ENCODE measurements around the gene CCDC127.

CCDC127 gene

GRCh38 chr5:204462-204861, 13.5 kb downstream of the CCDC127 start:
- no peak for DNase-seq

- no peak for DNase-seq
Measured at GRCh38 chr5:204001-204400, 14.0 kb downstream of the CCDC127 start.

- DNase-seq, result no peak
Measured at GRCh38 chr5:203246-203930, 14.6 kb downstream of the CCDC127 start.

GRCh38 chr5:201672-202071, 16.3 kb downstream of the CCDC127 start:
- DNase-seq, result no peak

GRCh38 chr5:200985-201384, 17.0 kb downstream of the CCDC127 start:
- no peak for DNase-seq

GRCh38 chr5:199950-200645, 17.9 kb downstream of the CCDC127 start:
- DNase-seq, result no peak

GRCh38 chr5:199197-199949, 18.6 kb downstream of the CCDC127 start:
- DNase-seq, result no peak

- no peak for DNase-seq
Measured at GRCh38 chr5:198516-199196, 19.3 kb downstream of the CCDC127 start.

- no peak for DNase-seq
Measured at GRCh38 chr5:197892-198489, 20.0 kb downstream of the CCDC127 start.

- peak in 6 of 56 donors; percentile 3 to 38 (median 20) for DNase-seq
Measured at GRCh38 chr5:197031-197430, 20.9 kb downstream of the CCDC127 start.

- no peak for DNase-seq
Measured at GRCh38 chr5:196350-196749, 21.6 kb downstream of the CCDC127 start.

GRCh38 chr5:195401-196160, 22.4 kb downstream of the CCDC127 start:
- DNase-seq, result no peak

- DNase-seq, result no peak
Measured at GRCh38 chr5:194603-195209, 23.2 kb downstream of the CCDC127 start.

- DNase-seq, result no peak
Measured at GRCh38 chr5:194102-194501, 23.9 kb downstream of the CCDC127 start.

GRCh38 chr5:192970-193831, 24.8 kb downstream of the CCDC127 start:
- no peak for DNase-seq

- DNase-seq, result no peak
Measured at GRCh38 chr5:192691-192969, 25.3 kb downstream of the CCDC127 start.

GRCh38 chr5:191949-192690, 25.8 kb downstream of the CCDC127 start:
- no peak for DNase-seq

Data from nucleus accumbens (tissue), 56 donors.